MG63 (cell line): ENCODE results near the gene ARHGEF7. TPM values are rescaled to one million over a fixed set of nuclear protein-coding genes. Genes with fewer than 3 reads are reported as not detected.

ENCODE experiments used
- DNase-seq: peaks from one replicate; pipeline ENCODE4 v3.0.0-alpha.2; 2020
- H3K27me3 ChIP-seq: fragments of 250-450 bp; sonication (Bioruptor Pico); 2 replicates; pipeline ENCODE4 v1.5.1; 2020; ENCODE audit warnings: mild to moderate bottlenecking, moderate library complexity
- H3K36me3 ChIP-seq: fragments of 250-450 bp; sonication (Bioruptor Pico); 2 replicates; pipeline ENCODE4 v1.5.1; 2020; ENCODE audit warnings: mild to moderate bottlenecking, moderate library complexity
- H3K4me3 ChIP-seq: fragments of 250-450 bp; sonication (Bioruptor Pico); 2 replicates; pipeline ENCODE4 v1.5.1; 2020; ENCODE audit warnings: mild to moderate bottlenecking, moderate library complexity
- H3K9me3 ChIP-seq: fragments of 250-450 bp; sonication (Bioruptor Pico); 2 replicates; pipeline ENCODE4 v1.5.1; 2020; ENCODE audit warnings: mild to moderate bottlenecking, moderate library complexity
- total RNA-seq: library from RNA; depleted of rRNA; stranded (reverse); fragments of >200 nt; shearing (Covaris generic); gene quantifications from 2 replicates; pipeline ENCODE4 v1.2.3, GENCODE V29; 2014; ENCODE audit warnings: low replicate concordance

Gene ARHGEF7
- total RNA-seq, 1 experiment from 2014 or later = 9.7 TPM

- Histone ChIP-seq H3K9me3 (no peaks in the 10 kb centered on the region), H3K4me3 (no peak overlapping the region), H3K27me3 (peaks cover 29% of the 10 kb centered on the region), H3K36me3 (no peaks in the 10 kb centered on the region)
- DNase-seq = no peak
These were observed 215.0 kb downstream of the ARHGEF7 start for GRCh38 chr13:111330066-111330610.

GRCh38 chr13:111335298-111335697 is 220.2 kb downstream of the ARHGEF7 start:
- DNase-seq = no peak
- H3K27me3 ChIP-seq = peaks cover 12% of the 10 kb centered on the region
- H3K4me3 ChIP-seq = no peak overlapping the region
- H3K36me3 ChIP-seq = no peaks in the 10 kb centered on the region
- H3K9me3 ChIP-seq = no peaks in the 10 kb centered on the region

GRCh38 chr13:111336666-111337065 is 221.6 kb downstream of the ARHGEF7 start:
- Histone ChIP-seq H3K4me3 (no peak overlapping the region), H3K9me3 (no peaks in the 10 kb centered on the region), H3K36me3 (no peaks in the 10 kb centered on the region), H3K27me3 (peaks cover 9% of the 10 kb centered on the region)
- DNase-seq = no peak

GRCh38 chr13:111337206-111337605 is 222.1 kb downstream of the ARHGEF7 start:
- no peak overlapping the region for H3K4me3 ChIP-seq
- H3K36me3 ChIP-seq = no peaks in the 10 kb centered on the region
- peak; percentile 53 for DNase-seq
- no peaks in the 10 kb centered on the region for H3K9me3 ChIP-seq
- H3K27me3 ChIP-seq = peaks cover 6% of the 10 kb centered on the region

GRCh38 chr13:111337741-111338140 is 222.6 kb downstream of the ARHGEF7 start:
- no peaks in the 10 kb centered on the region for H3K9me3 ChIP-seq
- no peak for DNase-seq
- H3K4me3 ChIP-seq = no peak overlapping the region
- peaks cover 4% of the 10 kb centered on the region for H3K27me3 ChIP-seq
- H3K36me3 ChIP-seq = no peaks in the 10 kb centered on the region

- Histone ChIP-seq H3K4me3 (no peak overlapping the region), H3K9me3 (no peaks in the 10 kb centered on the region)
- DNase-seq = no peak
These were observed 223.7 kb downstream of the ARHGEF7 start for GRCh38 chr13:111338841-111339240.

GRCh38 chr13:111339366-111340143 is 224.4 kb downstream of the ARHGEF7 start:
- Histone ChIP-seq H3K36me3 (no peaks in the 10 kb centered on the region), H3K4me3 (no peak overlapping the region), H3K27me3 (no peaks in the 10 kb centered on the region), H3K9me3 (no peaks in the 10 kb centered on the region)
- DNase-seq = no peak

More at GRCh38 chr13:111338841-111339240, 223.7 kb downstream of the ARHGEF7 start:
- no peaks in the 10 kb centered on the region for H3K36me3 ChIP-seq
- H3K27me3 ChIP-seq = no peaks in the 10 kb centered on the region

- H3K9me3 ChIP-seq = no peaks in the 10 kb centered on the region
- no peaks in the 10 kb centered on the region for H3K36me3 ChIP-seq
- H3K4me3 ChIP-seq = no peak overlapping the region
- H3K27me3 ChIP-seq = no peaks in the 10 kb centered on the region
- DNase-seq = no peak
These were observed 226.8 kb downstream of the ARHGEF7 start for GRCh38 chr13:111341886-111342285.

- Histone ChIP-seq H3K4me3 (no peak overlapping the region), H3K9me3 (no peaks in the 10 kb centered on the region), H3K36me3 (no peaks in the 10 kb centered on the region), H3K27me3 (no peaks in the 10 kb centered on the region)
- DNase-seq = no peak
These were observed 227.6 kb downstream of the ARHGEF7 start for GRCh38 chr13:111342721-111343120.

GRCh38 chr13:111343186-111343805 is 228.2 kb downstream of the ARHGEF7 start:
- DNase-seq = no peak

GRCh38 chr13:111344471-111345191 is 229.5 kb downstream of the ARHGEF7 start:
- Histone ChIP-seq H3K4me3 (no peak overlapping the region), H3K9me3 (no peaks in the 10 kb centered on the region), H3K27me3 (no peaks in the 10 kb centered on the region), H3K36me3 (no peaks in the 10 kb centered on the region)
- DNase-seq = no peak

More at GRCh38 chr13:111343186-111343805, 228.2 kb downstream of the ARHGEF7 start:
- Histone ChIP-seq H3K27me3 (no peaks in the 10 kb centered on the region), H3K36me3 (no peaks in the 10 kb centered on the region), H3K9me3 (no peaks in the 10 kb centered on the region), H3K4me3 (no peak overlapping the region)

GRCh38 chr13:111345682-111346081 is 230.6 kb downstream of the ARHGEF7 start:
- Histone ChIP-seq H3K4me3 (no peak overlapping the region), H3K9me3 (no peaks in the 10 kb centered on the region), H3K36me3 (no peaks in the 10 kb centered on the region), H3K27me3 (no peaks in the 10 kb centered on the region)
- no peak for DNase-seq

- no peak for DNase-seq
- no peaks in the 10 kb centered on the region for H3K9me3 ChIP-seq
- H3K36me3 ChIP-seq = no peaks in the 10 kb centered on the region
- H3K4me3 ChIP-seq = no peak overlapping the region
- H3K27me3 ChIP-seq = no peaks in the 10 kb centered on the region
These were observed 231.1 kb downstream of the ARHGEF7 start for GRCh38 chr13:111346101-111346680.

- H3K36me3 ChIP-seq = no peaks in the 10 kb centered on the region
- no peak for DNase-seq
These were observed 232.3 kb downstream of the ARHGEF7 start for GRCh38 chr13:111347438-111347837.

GRCh38 chr13:111353508-111353907 is 238.4 kb downstream of the ARHGEF7 start:
- Histone ChIP-seq H3K36me3 (no peaks in the 10 kb centered on the region), H3K9me3 (no peaks in the 10 kb centered on the region), H3K27me3 (peaks cover 2% of the 10 kb centered on the region; the same call in 1 of the 2 replicates), H3K4me3 (no peak overlapping the region)
- no peak for DNase-seq

More at GRCh38 chr13:111347438-111347837, 232.3 kb downstream of the ARHGEF7 start:
- no peaks in the 10 kb centered on the region for H3K9me3 ChIP-seq
- no peaks in the 10 kb centered on the region for H3K27me3 ChIP-seq
- H3K4me3 ChIP-seq = no peak overlapping the region

- H3K36me3 ChIP-seq = no peaks in the 10 kb centered on the region
- DNase-seq = no peak
- H3K27me3 ChIP-seq = peaks cover 2% of the 10 kb centered on the region; the same call in 1 of the 2 replicates
- H3K4me3 ChIP-seq = no peak overlapping the region
- no peaks in the 10 kb centered on the region for H3K9me3 ChIP-seq
These were observed 239.7 kb downstream of the ARHGEF7 start for GRCh38 chr13:111354789-111355188.
